HCT116 (cell line): ENCODE measurements around the gene GIMAP8. TPM values are rescaled to one million over a fixed set of nuclear protein-coding genes. Genes with fewer than 3 reads are reported as not detected.
A peak's percentile ranks its signal among the peaks of the same experiment; 100 is the strongest.

Source experiments
- ATAC-seq: fragments of 200-7000 bp; cut with Tn5 transposase; 2 replicates; pipeline ENCODE4 v1.9.1; 2020; ENCODE audit warnings: mild to moderate bottlenecking, moderate library complexity
- BruUV-seq: library from RNA; stranded (reverse); fragments of 400-500 nt; replicated peaks from 2 replicates; lab custom pipeline; 2021; lab: Mats Ljungman, UMichigan
- CTCF ChIA-PET: fragments of 300-600 bp; sonication (Branson Sonifier 250); formaldehyde crosslinking; loops from one replicate; lab custom pipeline; 2021; ENCODE audit warnings: antibody characterized with exemption; lab: Charles Lee
- POLR2A ChIA-PET: fragments of 300-600, 350-600 bp; sonication (Branson Sonifier 250); formaldehyde crosslinking; loops from one replicate; lab custom pipeline; 2021; ENCODE audit warnings: antibody characterized with exemption; lab: Charles Lee
- RAD21 ChIA-PET, 2 experiments: fragments of 300-600 bp; sonication (Branson Sonifier 250); formaldehyde crosslinking; loops; one replicate each; lab custom pipeline; 2023; ENCODE audit warnings: low total read pairs in 2 of 2; ENCODE audit not compliant: uncharacterized antibody in 2 of 2, unreplicated experiment in 2 of 2, low non-redundant PET in 1 of 2; lab: Charles Lee
- DNase-seq: peaks from one replicate; pipeline ENCODE4 v3.0.0-alpha.2; 2010; ENCODE audit warnings: low read depth, low spot score
- H2AFZ ChIP-seq: fragments of 200-600 bp; shearing (Covaris generic), sonication (generic); 2 replicates; pipeline ENCODE4 v1.6.1; 2017; ENCODE audit warnings: low read depth, mixed run types, mixed read lengths, antibody characterized with exemption, low read length; ENCODE audit not compliant: poor library complexity, severe bottlenecking
- H3K27ac ChIP-seq: 2 replicates; pipeline ENCODE4 v1.5.1; 2012; ENCODE audit warnings: low read depth, low read length
- H3K27me3 ChIP-seq: fragments of 200-600 bp; sonication (generic); 2 replicates; pipeline ENCODE4 v1.6.1; 2016; ENCODE audit warnings: mixed run types, low read length, mixed read lengths; ENCODE audit not compliant: insufficient read depth
- H3K36me3 ChIP-seq, 2 experiments: fragments of 200-500 bp in 1 of 2; fragments of 200-600 bp in 1 of 2; sonication (Bioruptor generic) in 1 of 2; sonication (generic) in 1 of 2; 2 replicates each; pipeline versions ENCODE4 v1.5.1 to v1.6.1; 2014 to 2016; ENCODE audit warnings: low read length in 2 of 2, inconsistent platforms in 1 of 2, mixed read lengths in 1 of 2, mixed run types in 1 of 2; ENCODE audit not compliant: insufficient read depth in 2 of 2, control insufficient read depth in 1 of 2
- H3K4me1 ChIP-seq, 2 experiments: fragments of 200-600 bp in 1 of 2; sonication (generic) in 1 of 2; 2 replicates each; pipeline versions ENCODE4 v1.5.1 to v1.6.1; 2012 to 2017; ENCODE audit warnings: low read length in 2 of 2, inconsistent platforms in 1 of 2, mild to moderate bottlenecking in 1 of 2, mixed read lengths in 1 of 2, mixed run types in 1 of 2, moderate library complexity in 1 of 2; ENCODE audit not compliant: insufficient read depth in 2 of 2, control insufficient read depth in 1 of 2
- H3K4me2 ChIP-seq: fragments of 200-600 bp; sonication (generic); 2 replicates; pipeline ENCODE4 v1.6.1; 2017; ENCODE audit warnings: mixed run types, low read length, mixed read lengths
- H3K4me3 ChIP-seq, 2 experiments: fragments of 200-600 bp in 1 of 2; sonication (generic) in 1 of 2; replicated peaks in 1 of 2; 2 replicates each; pipeline ENCODE4 v1.5.1; 2011 to 2016; ENCODE audit warnings: low read length in 2 of 2, control low read depth in 1 of 2, low read depth in 1 of 2, mild to moderate bottlenecking in 1 of 2, mixed read lengths in 1 of 2, mixed run types in 1 of 2
- H3K79me2 ChIP-seq: fragments of 200-600 bp; sonication (generic); 2 replicates; pipeline ENCODE4 v1.6.1; 2017; ENCODE audit warnings: mild to moderate bottlenecking, mixed run types, low read length, moderate library complexity, mixed read lengths; ENCODE audit not compliant: insufficient read depth
- H3K9ac ChIP-seq: fragments of 200-600 bp; sonication (generic); 2 replicates; pipeline ENCODE4 v1.6.1; 2016; ENCODE audit warnings: low read length, mixed read lengths
- H3K9me2 ChIP-seq: fragments of 200-600 bp; sonication (generic), shearing (Covaris generic); 2 replicates; pipeline ENCODE4 v1.6.1; 2017; ENCODE audit warnings: mixed run types, mild to moderate bottlenecking, moderate library complexity; ENCODE audit not compliant: insufficient read depth
- H3K9me3 ChIP-seq, 2 experiments: fragments of 200-500 bp in 1 of 2; fragments of 200-600 bp in 1 of 2; sonication (Bioruptor generic) in 1 of 2; sonication (generic) in 1 of 2; 2 replicates each; pipeline ENCODE4 v1.6.1; 2014 to 2017; ENCODE audit warnings: low read length in 2 of 2, mixed read lengths in 2 of 2, inconsistent platforms in 1 of 2, low read depth in 1 of 2, mild to moderate bottlenecking in 1 of 2, mixed run types in 1 of 2, moderate library complexity in 1 of 2; ENCODE audit not compliant: control insufficient read depth in 1 of 2, insufficient read depth in 1 of 2
- H4K20me1 ChIP-seq: fragments of 200-600 bp; sonication (generic), shearing (Covaris generic); 2 replicates; pipeline ENCODE4 v1.6.1; 2017; ENCODE audit warnings: mixed run types, mild to moderate bottlenecking, moderate library complexity; ENCODE audit not compliant: insufficient read depth
- ATF3 ChIP-seq: IDR thresholded peaks from 2 replicates; pipeline ENCODE4 v1.6.1; 2012
- CBX3 ChIP-seq: IDR thresholded peaks from 2 replicates; pipeline ENCODE4 v1.6.1; 2012; ENCODE audit warnings: low read depth
- CEBPB ChIP-seq: IDR thresholded peaks from 2 replicates; pipeline ENCODE4 v1.6.1; 2012; ENCODE audit warnings: low read depth
- EGR1 ChIP-seq: IDR thresholded peaks from 2 replicates; pipeline ENCODE4 v1.6.1; 2012; ENCODE audit warnings: low read depth
- ELF1 ChIP-seq: IDR thresholded peaks from 2 replicates; pipeline ENCODE4 v1.6.1; 2012; ENCODE audit warnings: low read depth, borderline replicate concordance
- EZH2 ChIP-seq: fragments of 200-600 bp; sonication (generic); IDR thresholded peaks from 2 replicates; pipeline ENCODE4 v1.6.1; 2017; ENCODE audit warnings: antibody characterized with exemption, mixed run types
- EZH2phosphoT487 ChIP-seq: fragments of 200-600 bp; IDR thresholded peaks from 2 replicates; pipeline ENCODE4 v1.6.1; 2018; ENCODE audit warnings: antibody characterized with exemption, borderline replicate concordance
- FOSL1 ChIP-seq: IDR thresholded peaks from 2 replicates; pipeline ENCODE4 v1.6.1; 2012; ENCODE audit warnings: low read depth
- JUND ChIP-seq: IDR thresholded peaks from 2 replicates; pipeline ENCODE4 v1.6.1; 2012
- MAX ChIP-seq: IDR thresholded peaks from 2 replicates; pipeline ENCODE4 v1.6.1; 2012
- POLR2A ChIP-seq: IDR thresholded peaks from 2 replicates; pipeline ENCODE4 v1.7.0; 2011; ENCODE audit warnings: borderline replicate concordance; ENCODE audit not compliant: insufficient read depth, insufficient read length; ENCODE audit errors: extremely low read depth
- POLR2AphosphoS5 ChIP-seq: IDR thresholded peaks from 2 replicates; pipeline ENCODE4 v1.6.1; 2011; ENCODE audit warnings: mild to moderate bottlenecking, low read depth, low read length, moderate library complexity
- RAD21 ChIP-seq: IDR thresholded peaks from 2 replicates; pipeline ENCODE4 v1.6.1; 2012; ENCODE audit warnings: low read depth, mild to moderate bottlenecking
- SIN3A ChIP-seq: IDR thresholded peaks from 2 replicates; pipeline ENCODE4 v1.6.1; 2012; ENCODE audit warnings: low read depth
- SRF ChIP-seq: IDR thresholded peaks from 2 replicates; pipeline ENCODE4 v1.6.1; 2012; ENCODE audit warnings: low read depth
- ZBTB33 ChIP-seq: IDR thresholded peaks from 2 replicates; pipeline ENCODE4 v1.6.1; 2011; ENCODE audit warnings: mild to moderate bottlenecking, low read length, moderate library complexity; ENCODE audit not compliant: insufficient replicate concordance; ENCODE audit errors: extremely low read depth
- ZFX ChIP-seq: fragments of 450-650 bp; IDR thresholded peaks from 2 replicates; pipeline ENCODE4 v1.6.1; 2017
- ZNF274 ChIP-seq: fragments of 200-500 bp; sonication (Bioruptor generic); IDR thresholded peaks from 2 replicates; pipeline ENCODE4 v1.6.1; 2014; ENCODE audit warnings: mild to moderate bottlenecking, low read depth, low read length, inconsistent platforms
- intact Hi-C: fragments of 100-400 bp; cut with micrococcal nuclease; formaldehyde crosslinking; loops from 2 replicates; pipeline ENCODE4 v1.10.0; 2022
- total RNA-seq: library from RNA; stranded (reverse); gene quantifications from one replicate; pipeline ENCODE4 v1.2.1, GENCODE V29; 2021; ENCODE audit not compliant: unreplicated experiment
- TF ChIP-seq, protein P1 (sequence below), 3 experiments: fragments of 200-600 bp in 1 of 3; sonication (generic) in 1 of 3; IDR thresholded peaks in 2 of 3; conservative IDR thresholded peaks in 1 of 3; 2 replicates each; pipeline ENCODE4 v1.5.1; 2012 to 2017; ENCODE audit warnings: low read depth in 2 of 3, low read length in 2 of 3, antibody characterized with exemption in 1 of 3, borderline replicate concordance in 1 of 3, control low read depth in 1 of 3, mild to moderate bottlenecking in 1 of 3, mixed read lengths in 1 of 3, mixed run types in 1 of 3, moderate library complexity in 1 of 3; ENCODE audit not compliant: insufficient read depth in 1 of 3
- TF ChIP-seq, protein P2 (sequence below): IDR thresholded peaks from 2 replicates; pipeline ENCODE4 v1.6.1; 2012; ENCODE audit warnings: low read depth

GIMAP8 gene
- total RNA-seq, 1 experiment from 2014 or later: 0.15 TPM

DNA sequence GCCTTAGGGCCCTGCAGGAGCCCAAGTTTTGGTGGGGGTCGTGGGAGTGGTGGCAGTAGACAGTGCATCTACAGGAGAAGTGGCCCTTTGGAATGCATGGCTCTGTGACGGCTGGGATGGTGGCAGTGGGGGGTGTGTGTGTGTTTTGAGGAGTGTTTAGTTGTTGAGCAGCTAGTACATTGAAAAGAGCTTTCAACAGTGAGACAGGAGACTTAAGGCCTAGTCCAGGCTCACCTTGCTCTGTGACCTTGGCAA lies 44.2 kb upstream of the GIMAP8 start:
- H3K9me3 ChIP-seq: no peaks in the 10 kb centered on the region
- POLR2A ChIA-PET: interaction anchor here (0.6 kb wide), 1 partner anchor 16 kb away, joined by 3 read pairs; no protein-coding TSS in a partner anchor
- H3K9me2 ChIP-seq: no peaks in the 10 kb centered on the region
- no peaks in the 10 kb centered on the region for H3K27me3 ChIP-seq
- CTCF ChIA-PET: interaction anchor here (1.0 kb wide), 1 partner anchor 50 kb away, joined by 3 read pairs; no protein-coding TSS in a partner anchor
- H3K4me1 ChIP-seq: peaks cover 10 to 27% of the 10 kb centered on the region in 2 experiments; a peak in 3 of 4 replicates
- H3K9ac ChIP-seq: no peak overlapping the region
- no peak overlapping the region for H2AFZ ChIP-seq
- intact Hi-C loops: no loop called here
- no peaks in the 10 kb centered on the region for H3K36me3 ChIP-seq
- peak overlapping the region; percentile 88 for H3K4me2 ChIP-seq
- BruUV-seq: no TSS peak
- H4K20me1 ChIP-seq: no peaks in the 10 kb centered on the region
- no peaks in the 10 kb centered on the region for H3K79me2 ChIP-seq
- ATAC-seq: no peak
- H3K27ac ChIP-seq: no peak overlapping the region; the same call in 1 of the 2 replicates
- H3K4me3 ChIP-seq: peak overlapping the region in 1 of 2 experiments; percentile 64; a peak in 1 of 4 replicates
- no peak for DNase-seq
- RAD21 ChIA-PET: no interaction called here
- no peak for TF ChIP-seq EZH2phosphoT487
- no peak for TF ChIP-seq ZBTB33
- no peak for TF ChIP-seq FOSL1
- no peak for TF ChIP-seq MAX
- no peak for TF ChIP-seq ATF3
- TF ChIP-seq EZH2: no peak
- TF ChIP-seq ZNF274: no peak
- no peak for TF ChIP-seq RAD21
- no peak for TF ChIP-seq POLR2A
- no peak for TF ChIP-seq CBX3
- TF ChIP-seq SRF: no peak
- TF ChIP-seq ELF1: no peak
- TF ChIP-seq SIN3A: no peak
- no peak for TF ChIP-seq EGR1
- TF ChIP-seq CEBPB: no peak
- TF ChIP-seq ZFX: no peak
- TF ChIP-seq, protein P1, sequence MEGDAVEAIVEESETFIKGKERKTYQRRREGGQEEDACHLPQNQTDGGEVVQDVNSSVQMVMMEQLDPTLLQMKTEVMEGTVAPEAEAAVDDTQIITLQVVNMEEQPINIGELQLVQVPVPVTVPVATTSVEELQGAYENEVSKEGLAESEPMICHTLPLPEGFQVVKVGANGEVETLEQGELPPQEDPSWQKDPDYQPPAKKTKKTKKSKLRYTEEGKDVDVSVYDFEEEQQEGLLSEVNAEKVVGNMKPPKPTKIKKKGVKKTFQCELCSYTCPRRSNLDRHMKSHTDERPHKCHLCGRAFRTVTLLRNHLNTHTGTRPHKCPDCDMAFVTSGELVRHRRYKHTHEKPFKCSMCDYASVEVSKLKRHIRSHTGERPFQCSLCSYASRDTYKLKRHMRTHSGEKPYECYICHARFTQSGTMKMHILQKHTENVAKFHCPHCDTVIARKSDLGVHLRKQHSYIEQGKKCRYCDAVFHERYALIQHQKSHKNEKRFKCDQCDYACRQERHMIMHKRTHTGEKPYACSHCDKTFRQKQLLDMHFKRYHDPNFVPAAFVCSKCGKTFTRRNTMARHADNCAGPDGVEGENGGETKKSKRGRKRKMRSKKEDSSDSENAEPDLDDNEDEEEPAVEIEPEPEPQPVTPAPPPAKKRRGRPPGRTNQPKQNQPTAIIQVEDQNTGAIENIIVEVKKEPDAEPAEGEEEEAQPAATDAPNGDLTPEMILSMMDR (IDR thresholded peaks at IDR 0.05 in 2 of 3, conservative IDR thresholded peaks at IDR 0.05 in 1 of 3; ENCODE audit: borderline replicate concordance in 1 of 3, insufficient read depth in 1 of 3, low read depth in 2 of 3, low read length in 2 of 3): no peak
- TF ChIP-seq, protein P2, sequence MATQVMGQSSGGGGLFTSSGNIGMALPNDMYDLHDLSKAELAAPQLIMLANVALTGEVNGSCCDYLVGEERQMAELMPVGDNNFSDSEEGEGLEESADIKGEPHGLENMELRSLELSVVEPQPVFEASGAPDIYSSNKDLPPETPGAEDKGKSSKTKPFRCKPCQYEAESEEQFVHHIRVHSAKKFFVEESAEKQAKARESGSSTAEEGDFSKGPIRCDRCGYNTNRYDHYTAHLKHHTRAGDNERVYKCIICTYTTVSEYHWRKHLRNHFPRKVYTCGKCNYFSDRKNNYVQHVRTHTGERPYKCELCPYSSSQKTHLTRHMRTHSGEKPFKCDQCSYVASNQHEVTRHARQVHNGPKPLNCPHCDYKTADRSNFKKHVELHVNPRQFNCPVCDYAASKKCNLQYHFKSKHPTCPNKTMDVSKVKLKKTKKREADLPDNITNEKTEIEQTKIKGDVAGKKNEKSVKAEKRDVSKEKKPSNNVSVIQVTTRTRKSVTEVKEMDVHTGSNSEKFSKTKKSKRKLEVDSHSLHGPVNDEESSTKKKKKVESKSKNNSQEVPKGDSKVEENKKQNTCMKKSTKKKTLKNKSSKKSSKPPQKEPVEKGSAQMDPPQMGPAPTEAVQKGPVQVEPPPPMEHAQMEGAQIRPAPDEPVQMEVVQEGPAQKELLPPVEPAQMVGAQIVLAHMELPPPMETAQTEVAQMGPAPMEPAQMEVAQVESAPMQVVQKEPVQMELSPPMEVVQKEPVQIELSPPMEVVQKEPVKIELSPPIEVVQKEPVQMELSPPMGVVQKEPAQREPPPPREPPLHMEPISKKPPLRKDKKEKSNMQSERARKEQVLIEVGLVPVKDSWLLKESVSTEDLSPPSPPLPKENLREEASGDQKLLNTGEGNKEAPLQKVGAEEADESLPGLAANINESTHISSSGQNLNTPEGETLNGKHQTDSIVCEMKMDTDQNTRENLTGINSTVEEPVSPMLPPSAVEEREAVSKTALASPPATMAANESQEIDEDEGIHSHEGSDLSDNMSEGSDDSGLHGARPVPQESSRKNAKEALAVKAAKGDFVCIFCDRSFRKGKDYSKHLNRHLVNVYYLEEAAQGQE: no peak
- TF ChIP-seq JUND: no peak
- TF ChIP-seq POLR2AphosphoS5: no peak
